ENCODE data around the gene CLTCL1. TPM values are rescaled to one million over a fixed set of nuclear protein-coding genes. Genes with fewer than 3 reads are reported as not detected.

The CLTCL1 gene
- total and polyA plus RNA-seq, 2 experiments from 2014 or later, result 6.6 to 15.1 TPM

- no peaks in the 10 kb centered on the region for H3F3A ChIP-seq (replicated peaks; ENCODE audit: low read depth)
- TF ChIP-seq, protein P1, sequence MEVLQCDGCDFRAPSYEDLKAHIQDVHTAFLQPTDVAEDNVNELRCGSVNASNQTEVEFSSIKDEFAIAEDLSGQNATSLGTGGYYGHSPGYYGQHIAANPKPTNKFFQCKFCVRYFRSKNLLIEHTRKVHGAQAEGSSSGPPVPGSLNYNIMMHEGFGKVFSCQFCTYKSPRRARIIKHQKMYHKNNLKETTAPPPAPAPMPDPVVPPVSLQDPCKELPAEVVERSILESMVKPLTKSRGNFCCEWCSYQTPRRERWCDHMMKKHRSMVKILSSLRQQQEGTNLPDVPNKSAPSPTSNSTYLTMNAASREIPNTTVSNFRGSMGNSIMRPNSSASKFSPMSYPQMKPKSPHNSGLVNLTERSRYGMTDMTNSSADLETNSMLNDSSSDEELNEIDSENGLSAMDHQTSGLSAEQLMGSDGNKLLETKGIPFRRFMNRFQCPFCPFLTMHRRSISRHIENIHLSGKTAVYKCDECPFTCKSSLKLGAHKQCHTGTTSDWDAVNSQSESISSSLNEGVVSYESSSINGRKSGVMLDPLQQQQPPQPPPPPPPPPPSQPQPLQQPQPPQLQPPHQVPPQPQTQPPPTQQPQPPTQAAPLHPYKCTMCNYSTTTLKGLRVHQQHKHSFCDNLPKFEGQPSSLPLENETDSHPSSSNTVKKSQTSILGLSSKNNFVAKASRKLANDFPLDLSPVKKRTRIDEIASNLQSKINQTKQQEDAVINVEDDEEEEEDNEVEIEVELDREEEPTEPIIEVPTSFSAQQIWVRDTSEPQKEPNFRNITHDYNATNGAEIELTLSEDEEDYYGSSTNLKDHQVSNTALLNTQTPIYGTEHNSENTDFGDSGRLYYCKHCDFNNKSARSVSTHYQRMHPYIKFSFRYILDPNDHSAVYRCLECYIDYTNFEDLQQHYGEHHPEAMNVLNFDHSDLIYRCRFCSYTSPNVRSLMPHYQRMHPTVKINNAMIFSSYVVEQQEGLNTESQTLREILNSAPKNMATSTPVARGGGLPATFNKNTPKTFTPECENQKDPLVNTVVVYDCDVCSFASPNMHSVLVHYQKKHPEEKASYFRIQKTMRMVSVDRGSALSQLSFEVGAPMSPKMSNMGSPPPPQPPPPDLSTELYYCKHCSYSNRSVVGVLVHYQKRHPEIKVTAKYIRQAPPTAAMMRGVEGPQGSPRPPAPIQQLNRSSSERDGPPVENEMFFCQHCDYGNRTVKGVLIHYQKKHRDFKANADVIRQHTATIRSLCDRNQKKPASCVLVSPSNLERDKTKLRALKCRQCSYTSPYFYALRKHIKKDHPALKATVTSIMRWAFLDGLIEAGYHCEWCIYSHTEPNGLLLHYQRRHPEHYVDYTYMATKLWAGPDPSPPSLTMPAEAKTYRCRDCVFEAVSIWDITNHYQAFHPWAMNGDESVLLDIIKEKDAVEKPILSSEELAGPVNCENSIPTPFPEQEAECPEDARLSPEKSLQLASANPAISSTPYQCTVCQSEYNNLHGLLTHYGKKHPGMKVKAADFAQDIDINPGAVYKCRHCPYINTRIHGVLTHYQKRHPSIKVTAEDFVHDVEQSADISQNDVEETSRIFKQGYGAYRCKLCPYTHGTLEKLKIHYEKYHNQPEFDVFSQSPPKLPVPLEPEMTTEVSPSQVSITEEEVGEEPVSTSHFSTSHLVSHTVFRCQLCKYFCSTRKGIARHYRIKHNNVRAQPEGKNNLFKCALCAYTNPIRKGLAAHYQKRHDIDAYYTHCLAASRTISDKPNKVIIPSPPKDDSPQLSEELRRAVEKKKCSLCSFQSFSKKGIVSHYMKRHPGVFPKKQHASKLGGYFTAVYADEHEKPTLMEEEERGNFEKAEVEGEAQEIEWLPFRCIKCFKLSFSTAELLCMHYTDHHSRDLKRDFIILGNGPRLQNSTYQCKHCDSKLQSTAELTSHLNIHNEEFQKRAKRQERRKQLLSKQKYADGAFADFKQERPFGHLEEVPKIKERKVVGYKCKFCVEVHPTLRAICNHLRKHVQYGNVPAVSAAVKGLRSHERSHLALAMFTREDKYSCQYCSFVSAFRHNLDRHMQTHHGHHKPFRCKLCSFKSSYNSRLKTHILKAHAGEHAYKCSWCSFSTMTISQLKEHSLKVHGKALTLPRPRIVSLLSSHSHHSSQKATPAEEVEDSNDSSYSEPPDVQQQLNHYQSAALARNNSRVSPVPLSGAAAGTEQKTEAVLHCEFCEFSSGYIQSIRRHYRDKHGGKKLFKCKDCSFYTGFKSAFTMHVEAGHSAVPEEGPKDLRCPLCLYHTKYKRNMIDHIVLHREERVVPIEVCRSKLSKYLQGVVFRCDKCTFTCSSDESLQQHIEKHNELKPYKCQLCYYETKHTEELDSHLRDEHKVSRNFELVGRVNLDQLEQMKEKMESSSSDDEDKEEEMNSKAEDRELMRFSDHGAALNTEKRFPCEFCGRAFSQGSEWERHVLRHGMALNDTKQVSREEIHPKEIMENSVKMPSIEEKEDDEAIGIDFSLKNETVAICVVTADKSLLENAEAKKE (CRISPR knock-in tag; IDR thresholded peaks at IDR 0.05), result no peak
- TF ChIP-seq EZH2phosphoT487 (IDR thresholded peaks at IDR 0.05; ENCODE audit: unreplicated experiment) (no peak), NANOG (IDR thresholded peaks at IDR 0.05; ENCODE audit: borderline replicate concordance) (no peak), REST (IDR thresholded peaks at IDR 0.05; ENCODE audit: unreplicated experiment) (no peak), ZNF114 (CRISPR knock-in tag; IDR thresholded peaks at IDR 0.05) (no peak), CREB1 (CRISPR knock-in tag; IDR thresholded peaks at IDR 0.05; ENCODE audit: low read depth) (no peak), STAT1 (IDR thresholded peaks at IDR 0.05; ENCODE audit: unreplicated experiment) (no peak), ZNF331 (CRISPR knock-in tag; IDR thresholded peaks at IDR 0.05; ENCODE audit: low read depth) (no peak)
- TF ChIP-seq, protein P2, sequence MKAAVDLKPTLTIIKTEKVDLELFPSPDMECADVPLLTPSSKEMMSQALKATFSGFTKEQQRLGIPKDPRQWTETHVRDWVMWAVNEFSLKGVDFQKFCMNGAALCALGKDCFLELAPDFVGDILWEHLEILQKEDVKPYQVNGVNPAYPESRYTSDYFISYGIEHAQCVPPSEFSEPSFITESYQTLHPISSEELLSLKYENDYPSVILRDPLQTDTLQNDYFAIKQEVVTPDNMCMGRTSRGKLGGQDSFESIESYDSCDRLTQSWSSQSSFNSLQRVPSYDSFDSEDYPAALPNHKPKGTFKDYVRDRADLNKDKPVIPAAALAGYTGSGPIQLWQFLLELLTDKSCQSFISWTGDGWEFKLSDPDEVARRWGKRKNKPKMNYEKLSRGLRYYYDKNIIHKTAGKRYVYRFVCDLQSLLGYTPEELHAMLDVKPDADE (IDR thresholded peaks at IDR 0.05), result no peak
- TF ChIP-seq, protein P3, sequence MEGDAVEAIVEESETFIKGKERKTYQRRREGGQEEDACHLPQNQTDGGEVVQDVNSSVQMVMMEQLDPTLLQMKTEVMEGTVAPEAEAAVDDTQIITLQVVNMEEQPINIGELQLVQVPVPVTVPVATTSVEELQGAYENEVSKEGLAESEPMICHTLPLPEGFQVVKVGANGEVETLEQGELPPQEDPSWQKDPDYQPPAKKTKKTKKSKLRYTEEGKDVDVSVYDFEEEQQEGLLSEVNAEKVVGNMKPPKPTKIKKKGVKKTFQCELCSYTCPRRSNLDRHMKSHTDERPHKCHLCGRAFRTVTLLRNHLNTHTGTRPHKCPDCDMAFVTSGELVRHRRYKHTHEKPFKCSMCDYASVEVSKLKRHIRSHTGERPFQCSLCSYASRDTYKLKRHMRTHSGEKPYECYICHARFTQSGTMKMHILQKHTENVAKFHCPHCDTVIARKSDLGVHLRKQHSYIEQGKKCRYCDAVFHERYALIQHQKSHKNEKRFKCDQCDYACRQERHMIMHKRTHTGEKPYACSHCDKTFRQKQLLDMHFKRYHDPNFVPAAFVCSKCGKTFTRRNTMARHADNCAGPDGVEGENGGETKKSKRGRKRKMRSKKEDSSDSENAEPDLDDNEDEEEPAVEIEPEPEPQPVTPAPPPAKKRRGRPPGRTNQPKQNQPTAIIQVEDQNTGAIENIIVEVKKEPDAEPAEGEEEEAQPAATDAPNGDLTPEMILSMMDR (conservative IDR thresholded peaks at IDR 0.05; ENCODE audit: low read depth in 2 of 2), result no peak
- Mint-ChIP-seq H3K36me3 (ENCODE audit: low read depth) (peaks cover 43% of the 10 kb centered on the region), H3K4me3 (no peak overlapping the region; the same call in 2 of the 3 replicates), H3K27ac (no peak overlapping the region), H3K4me1 (peaks cover 7% of the 10 kb centered on the region), H3K9me3 (no peaks in the 10 kb centered on the region; the same call in 2 of the 3 replicates), H3K27me3 (ENCODE audit: insufficient read depth, low read depth, poor library complexity) (peaks cover 6% of the 10 kb centered on the region)
- DNase-seq (ENCODE audit: low spot score), result no peak
- no peak overlapping the region for H3K4me2 ChIP-seq
- no peaks in the 10 kb centered on the region for H4K20me1 ChIP-seq (replicated peaks; ENCODE audit: insufficient read depth)
- no peak overlapping the region for H2AFZ ChIP-seq
- H3K4me1 ChIP-seq (ENCODE audit: insufficient read depth), result no peaks in the 10 kb centered on the region
- 0 out of 2 replicates have a peak, but pooled peaks cover 7% of the 10 kb centered on the region for H3K36me3 ChIP-seq (ENCODE audit: insufficient read depth)
- no peak overlapping the region for H3K27ac ChIP-seq (ENCODE audit: low read depth)
- H3K4me3 ChIP-seq, result no peak overlapping the region
- H3K9me2 ChIP-seq (ENCODE audit: insufficient read depth), result no peaks in the 10 kb centered on the region
- no peaks in the 10 kb centered on the region for H3K79me2 ChIP-seq (replicated peaks; ENCODE audit: insufficient read depth)
- H3K27me3 ChIP-seq (ENCODE audit: insufficient read depth), result no peaks in the 10 kb centered on the region
- no peak for ATAC-seq
These were observed 96.6 kb downstream of the CLTCL1 start for GRCh38 chr22:19194766-19195536.

Data from GM23338 (cell line).